Testis (tissue), 3 donors: ENCODE data around the gene SNX7. TPM values are rescaled to one million over a fixed set of nuclear protein-coding genes. Genes with fewer than 3 reads are reported as not detected.
A peak's percentile ranks its signal among the peaks of the same experiment; 100 is the strongest.

ENCODE experiments used
- DNase-seq: peaks from one replicate; pipeline ENCODE4 v3.0.0-alpha.2; 2019
- H3K27ac ChIP-seq, 2 donors: fragments of 200-600 bp; sonication (generic); one replicate each; pipeline ENCODE4 v1.5.1; 2019
- H3K27me3 ChIP-seq: fragments of 200-600 bp; sonication (generic); one replicate; pipeline ENCODE4 v1.5.1; 2019
- H3K36me3 ChIP-seq: fragments of 200-600 bp; sonication (generic); one replicate; pipeline ENCODE4 v1.5.1; 2017; ENCODE audit warnings: low read depth; ENCODE audit errors: missing control alignments
- H3K4me1 ChIP-seq: fragments of 200-600 bp; sonication (generic); one replicate; pipeline ENCODE4 v1.5.1; 2019
- H3K4me3 ChIP-seq, 2 donors: fragments of 200-600 bp; sonication (generic); one replicate each; pipeline ENCODE4 v1.5.1; 2017 to 2019
- H3K9me3 ChIP-seq: fragments of 200-600 bp; sonication (generic); one replicate; pipeline ENCODE4 v1.5.1; 2017
- POLR2A ChIP-seq: fragments of 450-650 bp; IDR thresholded peaks from one replicate; pipeline ENCODE4 v1.6.1; 2017; ENCODE audit warnings: antibody characterized with exemption, mild to moderate bottlenecking, moderate library complexity
- WGBS, 2 donors: methylation state at CpG; one replicate each; pipeline ENCODE4 v1.1.5; 2018; 5-methylcytosine and 5-hydroxymethylcytosine counted together
- intact Hi-C: fragments of 100-400 bp; cut with DNase I; formaldehyde crosslinking; loops from one replicate; pipeline ENCODE4 v1.15.1; 2023; ENCODE audit warnings: low total_unique reads
- polyA plus RNA-seq: library from polyadenylated mRNA; stranded (reverse); fragments of 350-450 nt; fragmentation: Illumina TruSeq; extraction: RNeasy Lipid Tissue Mini Kit (QIAGEN cat#74804); gene quantifications from one replicate; pipeline ENCODE4 v1.2.3, GENCODE V29; 2014; ENCODE audit warnings: low read depth, low replicate concordance; ENCODE audit not compliant: insufficient read depth
- total RNA-seq, 2 donors: library from RNA; depleted of rRNA; stranded (reverse); fragments of >200 nt; gene quantifications; one replicate each; pipeline ENCODE4 v1.2.3, GENCODE V29; 2016
- TF ChIP-seq, protein P1 (sequence below), 3 experiments: fragments of 450-650 bp in 2 of 3; fragments of 200-600 bp in 1 of 3; sonication (generic) in 1 of 3; IDR thresholded peaks; one replicate each; pipeline ENCODE4 v1.5.1; 2016 to 2019; ENCODE audit warnings: antibody characterized with exemption in 3 of 3, mild to moderate bottlenecking in 2 of 3, moderate library complexity in 1 of 3

Gene SNX7
- total and polyA plus RNA-seq, 3 donors from 2014 or later: 29.7 to 36.2 (median 32.0) TPM

DNA sequence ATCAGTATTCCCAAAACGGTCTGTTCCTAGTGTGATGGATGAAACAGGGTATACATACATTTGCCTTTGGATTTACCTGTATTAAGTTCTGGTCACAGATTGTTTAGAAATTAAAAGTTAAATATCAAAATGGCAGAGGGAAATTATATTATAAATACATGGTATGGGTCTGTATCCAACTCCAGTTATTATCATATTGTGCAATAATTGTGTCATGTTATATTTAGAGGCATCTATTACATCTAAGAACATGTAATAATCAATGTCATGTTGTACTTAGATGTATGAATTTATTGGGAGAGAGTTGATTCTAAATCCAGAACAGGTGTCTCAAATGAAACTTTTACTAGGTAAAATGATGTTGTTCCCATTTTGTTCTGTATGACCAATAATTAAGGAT is 79.6 kb downstream of the SNX7 start:
- no peak for TF ChIP-seq POLR2A
- TF ChIP-seq, protein P1, sequence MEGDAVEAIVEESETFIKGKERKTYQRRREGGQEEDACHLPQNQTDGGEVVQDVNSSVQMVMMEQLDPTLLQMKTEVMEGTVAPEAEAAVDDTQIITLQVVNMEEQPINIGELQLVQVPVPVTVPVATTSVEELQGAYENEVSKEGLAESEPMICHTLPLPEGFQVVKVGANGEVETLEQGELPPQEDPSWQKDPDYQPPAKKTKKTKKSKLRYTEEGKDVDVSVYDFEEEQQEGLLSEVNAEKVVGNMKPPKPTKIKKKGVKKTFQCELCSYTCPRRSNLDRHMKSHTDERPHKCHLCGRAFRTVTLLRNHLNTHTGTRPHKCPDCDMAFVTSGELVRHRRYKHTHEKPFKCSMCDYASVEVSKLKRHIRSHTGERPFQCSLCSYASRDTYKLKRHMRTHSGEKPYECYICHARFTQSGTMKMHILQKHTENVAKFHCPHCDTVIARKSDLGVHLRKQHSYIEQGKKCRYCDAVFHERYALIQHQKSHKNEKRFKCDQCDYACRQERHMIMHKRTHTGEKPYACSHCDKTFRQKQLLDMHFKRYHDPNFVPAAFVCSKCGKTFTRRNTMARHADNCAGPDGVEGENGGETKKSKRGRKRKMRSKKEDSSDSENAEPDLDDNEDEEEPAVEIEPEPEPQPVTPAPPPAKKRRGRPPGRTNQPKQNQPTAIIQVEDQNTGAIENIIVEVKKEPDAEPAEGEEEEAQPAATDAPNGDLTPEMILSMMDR (IDR thresholded peaks at IDR 0.05): no peak
- Histone ChIP-seq H3K27ac (no peak overlapping the region), H3K9me3 (no peaks in the 10 kb centered on the region), H3K27me3 (no peaks in the 10 kb centered on the region), H3K4me3 (no peak overlapping the region), H3K4me1 (no peaks in the 10 kb centered on the region), H3K36me3 (no peaks in the 10 kb centered on the region)
- intact Hi-C loops: no loop called here
- DNase-seq: no peak
- 74 to 82% methylated on average over 1 of the region's 1 CpG for WGBS, 2 donors

DNA sequence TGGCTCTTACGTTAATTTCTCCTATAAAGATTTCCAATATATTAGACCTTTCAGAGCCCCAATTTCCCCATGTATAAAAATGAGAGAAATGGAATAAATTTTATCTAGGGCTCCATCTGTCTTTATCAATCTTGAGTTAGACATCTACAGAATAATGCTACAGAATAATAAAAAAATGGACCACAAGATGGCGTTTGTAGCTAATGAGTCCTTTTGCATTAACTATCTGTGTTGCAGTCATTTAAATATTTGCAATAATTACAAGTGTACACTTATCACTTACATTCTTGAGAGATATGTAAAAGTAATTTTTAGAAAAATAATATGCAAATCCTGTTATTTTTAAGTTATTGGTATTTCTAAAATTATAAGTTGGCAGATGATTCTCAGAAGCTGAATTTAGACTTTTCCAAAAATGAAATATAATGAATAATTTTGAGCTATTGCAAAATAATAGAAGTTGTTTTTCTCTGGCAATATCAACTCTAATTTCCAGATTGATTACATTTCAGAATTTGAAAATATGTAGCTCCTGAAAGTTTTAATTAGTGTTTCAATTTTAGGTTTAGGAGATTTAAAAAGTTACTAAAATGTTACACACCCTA is 87.7 kb downstream of the SNX7 start:
- H3K4me3 ChIP-seq: no peak overlapping the region
- intact Hi-C loops: no loop called here
- no peak for DNase-seq

DNA sequence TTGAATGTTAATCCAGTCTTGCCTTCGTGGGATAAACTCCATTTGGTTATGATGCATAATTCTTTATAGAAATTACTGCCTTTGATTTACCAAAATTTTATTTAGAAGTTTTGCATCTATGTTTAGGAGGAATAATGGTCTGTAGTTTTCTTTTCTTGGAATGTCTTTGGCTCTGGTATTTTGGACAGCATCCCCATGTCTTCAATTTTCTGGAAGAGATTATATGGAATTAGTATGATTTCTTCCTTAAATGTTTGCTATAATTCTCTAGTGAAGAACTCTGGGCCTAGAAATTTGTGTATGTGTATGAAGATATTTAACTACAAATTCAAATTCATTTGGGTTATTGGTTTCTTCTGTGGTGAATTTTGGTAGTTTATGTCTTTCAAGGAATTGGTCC is 92.7 kb downstream of the SNX7 start:
- intact Hi-C loops: no loop called here
- H3K9me3 ChIP-seq: no peaks in the 10 kb centered on the region
- no peak for TF ChIP-seq POLR2A
- TF ChIP-seq, protein P1 (IDR thresholded peaks at IDR 0.05): no peak
- no peak for DNase-seq
- WGBS, 2 donors: 63 to 66% methylated on average over 1 of the region's 1 CpG
- H3K4me1 ChIP-seq: no peaks in the 10 kb centered on the region
- no peaks in the 10 kb centered on the region for H3K36me3 ChIP-seq
- H3K4me3 ChIP-seq: no peak overlapping the region
- no peak overlapping the region for H3K27ac ChIP-seq
- H3K27me3 ChIP-seq: no peaks in the 10 kb centered on the region

More for the DNA sequence above, 87.7 kb downstream of the SNX7 start:
- Histone ChIP-seq H3K27me3 (no peaks in the 10 kb centered on the region), H3K27ac (no peak overlapping the region), H3K36me3 (no peaks in the 10 kb centered on the region), H3K9me3 (no peaks in the 10 kb centered on the region), H3K4me1 (no peaks in the 10 kb centered on the region)
- TF ChIP-seq, protein P1 (IDR thresholded peaks at IDR 0.05): peak in 1 of 3 experiments; percentile 38
- TF ChIP-seq POLR2A: no peak
- WGBS, 2 donors: 65 to 78% methylated on average over 2 of the region's 2 CpGs

DNA sequence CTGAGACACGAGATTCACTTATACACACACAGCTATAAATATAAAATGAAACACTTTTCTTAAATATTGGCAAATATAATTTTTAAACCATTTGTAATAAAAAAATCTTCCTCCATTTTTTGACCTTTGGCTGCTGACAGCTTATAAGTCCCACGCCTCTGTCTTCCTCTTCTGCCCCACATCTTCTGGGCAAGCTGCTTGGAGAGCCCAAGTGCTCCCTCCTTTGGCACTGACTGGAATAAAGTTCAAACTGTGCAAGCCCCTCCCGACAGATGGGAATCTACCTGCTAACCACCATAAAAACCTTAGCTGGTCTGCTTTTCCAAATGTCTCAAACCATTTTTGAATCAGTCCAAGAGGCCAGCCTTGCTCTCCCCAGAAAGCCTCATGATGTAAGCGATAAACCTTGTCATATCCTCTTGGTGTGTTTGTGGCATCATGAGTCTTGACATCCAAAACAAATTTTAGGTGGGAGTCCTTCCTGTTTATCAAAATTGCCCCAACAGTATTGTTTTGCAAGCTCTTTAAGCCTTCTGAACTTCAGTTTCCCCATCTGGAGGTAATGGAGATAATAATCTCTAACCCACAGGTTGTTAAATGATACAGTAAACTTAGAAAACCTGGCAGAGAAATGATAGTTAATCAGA is 99.8 kb downstream of the SNX7 start:
- Histone ChIP-seq H3K36me3 (no peaks in the 10 kb centered on the region), H3K9me3 (no peaks in the 10 kb centered on the region), H3K4me1 (peaks cover 3% of the 10 kb centered on the region), H3K4me3 (no peak overlapping the region), H3K27ac (no peak overlapping the region), H3K27me3 (no peaks in the 10 kb centered on the region)
- TF ChIP-seq, protein P1 (IDR thresholded peaks at IDR 0.05): no peak
- no peak for TF ChIP-seq POLR2A
- peak; percentile 38 for DNase-seq
- intact Hi-C loops: no loop called here
- WGBS, 2 donors: 75 to 87% methylated on average over 4 of the region's 4 CpGs
